ENCODE measurements around the gene ITPKA.

ITPKA gene

GRCh38 chr15:41476416-41477048 lies 17.1 kb upstream of the ITPKA start:
- peaks cover 7% of the 10 kb centered on the region for H3K4me1 ChIP-seq (ENCODE audit: control insufficient read depth, insufficient read depth, low read length, poor library complexity, severe bottlenecking)
- no peak overlapping the region for H3K4me3 ChIP-seq (ENCODE audit: extremely low read depth, insufficient read depth, low read length, poor library complexity, severe bottlenecking)
- 100% methylated on average over 3 of the region's 5 CpGs; no CpG with 5 or more reads in 1 of the 2 experiments for WGBS, 2 experiments (ENCODE audit: insufficient coverage in 2 of 2)
- H3K36me3 ChIP-seq (ENCODE audit: control insufficient read depth, insufficient read depth, low read length), result peaks cover 92% of the 10 kb centered on the region
- H3K27ac ChIP-seq (ENCODE audit: low read depth, low read length, severe bottlenecking), result no peak overlapping the region
- no peaks in the 10 kb centered on the region for H3K9me3 ChIP-seq (ENCODE audit: control insufficient read depth, low read length)

DNA sequence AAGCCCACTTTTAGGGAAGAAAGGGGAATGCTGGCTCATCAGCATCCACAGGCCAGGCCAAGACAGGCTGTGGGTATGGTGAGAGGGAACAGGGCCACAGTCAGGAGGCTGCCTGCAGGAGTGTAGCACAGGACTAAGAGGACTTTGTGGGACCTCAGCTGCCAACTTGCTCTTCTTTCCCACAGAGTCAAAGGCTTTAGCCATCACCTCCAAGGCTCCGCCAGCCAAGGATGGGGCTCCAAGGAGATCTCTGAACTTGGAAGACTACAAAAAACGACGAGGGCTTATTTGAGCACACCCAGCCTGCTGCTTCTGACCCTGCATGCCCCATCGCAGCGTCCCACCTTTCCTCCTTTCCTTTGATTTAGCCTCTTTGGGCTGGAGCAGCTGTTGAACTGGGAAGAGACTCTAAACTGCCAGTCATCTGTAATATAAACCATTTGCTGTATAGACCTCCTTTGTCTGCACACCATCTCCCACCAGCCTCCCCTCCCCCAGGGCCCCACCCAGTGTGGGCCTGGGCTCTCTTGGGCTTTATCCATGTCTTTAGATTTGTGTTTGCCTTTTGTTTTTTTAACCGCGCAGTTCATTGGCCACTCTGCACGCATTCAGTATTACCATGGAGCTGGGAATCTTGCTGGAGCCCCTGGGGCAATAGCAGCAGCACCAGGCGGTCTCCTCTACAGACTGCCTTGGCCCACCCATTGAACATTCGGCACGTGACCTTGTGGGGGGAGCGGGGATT lies 13.1 kb upstream of the ITPKA start:
- Histone ChIP-seq H3K4me3 (ENCODE audit: extremely low read depth, insufficient read depth, low read length, poor library complexity, severe bottlenecking) (no peak overlapping the region), H3K9me3 (ENCODE audit: control insufficient read depth, low read length) (no peaks in the 10 kb centered on the region), H3K4me1 (ENCODE audit: control insufficient read depth, insufficient read depth, low read length, poor library complexity, severe bottlenecking) (peaks cover 7% of the 10 kb centered on the region), H3K27ac (ENCODE audit: low read depth, low read length, severe bottlenecking) (no peak overlapping the region), H3K36me3 (ENCODE audit: control insufficient read depth, insufficient read depth, low read length) (peaks cover 78% of the 10 kb centered on the region)
- WGBS, 2 experiments (ENCODE audit: insufficient coverage in 2 of 2), result 94 to 97% methylated on average over 8 to 9 of the region's 12 CpGs

DNA sequence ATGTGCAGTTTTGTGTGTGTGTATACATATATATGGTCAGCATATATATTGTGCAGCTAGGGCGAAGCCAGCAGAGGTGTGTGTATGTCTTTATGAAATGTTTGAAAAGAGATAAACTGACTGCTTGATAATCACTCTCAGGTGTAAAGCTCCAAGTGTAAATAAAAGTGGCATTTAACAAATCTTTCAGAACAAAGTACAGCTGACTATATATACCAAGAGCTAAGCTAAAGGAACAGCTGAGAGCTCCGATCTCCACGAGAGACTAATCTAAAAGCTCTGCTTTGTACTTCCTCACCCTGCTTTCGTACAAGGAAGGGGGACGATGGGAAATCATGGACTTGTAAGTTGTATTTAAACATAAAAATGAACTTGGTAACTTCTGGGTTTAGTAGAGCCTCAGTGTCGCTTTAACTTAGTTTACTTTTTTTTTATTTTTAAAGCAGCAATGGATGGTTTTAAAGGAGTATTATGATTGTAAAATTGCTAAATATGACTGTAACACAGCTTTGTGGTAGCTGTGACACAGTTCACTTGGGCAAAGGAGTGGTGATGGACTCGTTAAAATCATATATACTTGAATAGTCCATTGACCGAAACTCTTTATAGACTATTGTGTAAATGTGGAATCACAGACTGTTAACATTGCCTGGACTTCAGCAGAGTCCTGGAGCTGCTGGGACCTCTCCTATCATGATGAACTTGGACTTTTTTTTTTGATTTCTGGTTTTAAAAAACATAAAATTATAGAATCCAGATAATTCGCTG lies 11.4 kb upstream of the ITPKA start:
- no peak overlapping the region for H3K27ac ChIP-seq (ENCODE audit: low read depth, low read length, severe bottlenecking)
- H3K36me3 ChIP-seq (ENCODE audit: control insufficient read depth, insufficient read depth, low read length), result peaks cover 60% of the 10 kb centered on the region
- H3K4me1 ChIP-seq (ENCODE audit: control insufficient read depth, insufficient read depth, low read length, poor library complexity, severe bottlenecking), result no peaks in the 10 kb centered on the region
- 90 to 94% methylated on average over 2 to 8 of the region's 9 CpGs for WGBS, 2 experiments (ENCODE audit: insufficient coverage in 2 of 2)
- H3K4me3 ChIP-seq (ENCODE audit: extremely low read depth, insufficient read depth, low read length, poor library complexity, severe bottlenecking), result no peak overlapping the region
- no peaks in the 10 kb centered on the region for H3K9me3 ChIP-seq (ENCODE audit: control insufficient read depth, low read length)

DNA sequence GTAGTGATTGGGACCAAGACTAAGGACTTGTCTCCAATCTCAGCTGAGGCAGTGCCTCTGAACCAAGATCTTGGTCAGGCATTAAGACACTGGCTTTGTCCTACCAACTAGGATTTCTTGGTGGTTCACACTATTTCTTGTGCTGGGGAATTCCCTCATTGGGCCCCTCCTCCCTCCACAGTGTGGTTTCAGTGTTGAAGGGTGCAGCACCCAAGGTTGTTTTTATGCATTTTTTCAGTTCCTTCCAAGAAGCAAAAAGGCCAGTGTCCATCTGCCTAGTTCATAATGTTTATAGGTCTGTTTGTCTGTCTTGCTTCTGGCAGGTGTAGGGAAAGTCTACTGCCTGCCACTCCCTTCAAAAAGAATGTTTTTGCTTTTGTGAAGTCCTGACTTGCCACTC lies 10.6 kb upstream of the ITPKA start:
- Histone ChIP-seq H3K4me3 (ENCODE audit: extremely low read depth, insufficient read depth, low read length, poor library complexity, severe bottlenecking) (no peak overlapping the region), H3K4me1 (ENCODE audit: control insufficient read depth, insufficient read depth, low read length, poor library complexity, severe bottlenecking) (no peaks in the 10 kb centered on the region), H3K27ac (ENCODE audit: low read depth, low read length, severe bottlenecking) (no peak overlapping the region), H3K9me3 (ENCODE audit: control insufficient read depth, low read length) (no peaks in the 10 kb centered on the region), H3K36me3 (ENCODE audit: control insufficient read depth, insufficient read depth, low read length) (peaks cover 52% of the 10 kb centered on the region)

- 100% methylated on average over 2 of the region's 2 CpGs; no CpG with 5 or more reads in 1 of the 2 experiments for WGBS, 2 experiments (ENCODE audit: insufficient coverage in 2 of 2)
- no peak overlapping the region for H3K4me3 ChIP-seq (ENCODE audit: extremely low read depth, insufficient read depth, low read length, poor library complexity, severe bottlenecking)
- H3K27ac ChIP-seq (ENCODE audit: low read depth, low read length, severe bottlenecking), result no peak overlapping the region
- no peaks in the 10 kb centered on the region for H3K9me3 ChIP-seq (ENCODE audit: control insufficient read depth, low read length)
- H3K4me1 ChIP-seq (ENCODE audit: control insufficient read depth, insufficient read depth, low read length, poor library complexity, severe bottlenecking), result no peaks in the 10 kb centered on the region
- H3K36me3 ChIP-seq (ENCODE audit: control insufficient read depth, insufficient read depth, low read length), result peaks cover 48% of the 10 kb centered on the region
Measured at GRCh38 chr15:41483519-41483918, 10.2 kb upstream of the ITPKA start.

DNA sequence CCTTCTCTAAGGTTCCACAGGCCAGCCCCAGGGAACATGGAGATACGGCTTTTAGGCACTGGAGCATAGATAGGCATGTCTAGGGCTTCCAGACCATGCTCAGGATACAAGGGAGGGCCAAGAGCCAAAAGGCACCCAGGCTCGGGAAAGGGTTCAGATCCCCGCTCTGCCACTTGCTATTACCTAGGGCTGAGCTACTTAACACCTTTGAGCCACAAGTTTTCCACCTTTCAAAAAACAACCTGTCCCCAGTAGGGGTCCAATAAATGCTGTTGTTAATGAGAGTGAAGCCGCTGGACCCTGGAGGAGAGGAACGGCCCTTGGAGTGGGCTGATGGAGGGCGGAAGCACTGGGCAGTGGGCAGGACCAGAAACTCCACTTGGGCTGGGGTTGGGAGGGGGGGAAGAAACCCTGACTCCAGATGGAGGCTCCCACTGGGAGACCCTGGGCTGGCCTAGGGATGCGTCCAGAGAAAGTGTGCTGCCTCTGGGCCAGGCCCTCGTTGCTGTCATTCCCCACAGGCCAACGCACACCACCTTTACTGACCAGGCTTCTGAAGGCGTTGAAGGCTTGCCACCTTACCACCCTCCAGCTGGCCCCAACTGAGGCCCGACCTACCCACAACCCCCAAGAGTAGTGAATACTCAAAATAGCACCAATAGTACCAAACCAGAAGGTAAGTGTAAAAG lies 8.6 kb upstream of the ITPKA start:
- H3K27ac ChIP-seq (ENCODE audit: low read depth, low read length, severe bottlenecking), result no peak overlapping the region
- no peak overlapping the region for H3K4me3 ChIP-seq (ENCODE audit: extremely low read depth, insufficient read depth, low read length, poor library complexity, severe bottlenecking)
- no peaks in the 10 kb centered on the region for H3K9me3 ChIP-seq (ENCODE audit: control insufficient read depth, low read length)
- peaks cover 32% of the 10 kb centered on the region for H3K36me3 ChIP-seq (ENCODE audit: control insufficient read depth, insufficient read depth, low read length)
- WGBS, 2 experiments (ENCODE audit: insufficient coverage in 2 of 2), result 86% methylated on average over 8 to 11 of the region's 11 CpGs
- H3K4me1 ChIP-seq (ENCODE audit: control insufficient read depth, insufficient read depth, low read length, poor library complexity, severe bottlenecking), result no peaks in the 10 kb centered on the region

- 96 to 97% methylated on average over 38 to 43 of the region's 43 CpGs for WGBS, 2 experiments (ENCODE audit: insufficient coverage in 2 of 2)
- Histone ChIP-seq H3K36me3 (ENCODE audit: control insufficient read depth, insufficient read depth, low read length) (peaks cover 20% of the 10 kb centered on the region), H3K27ac (ENCODE audit: low read depth, low read length, severe bottlenecking) (no peak overlapping the region), H3K4me3 (ENCODE audit: extremely low read depth, insufficient read depth, low read length, poor library complexity, severe bottlenecking) (no peak overlapping the region), H3K9me3 (ENCODE audit: control insufficient read depth, low read length) (no peaks in the 10 kb centered on the region), H3K4me1 (ENCODE audit: control insufficient read depth, insufficient read depth, low read length, poor library complexity, severe bottlenecking) (peaks cover 5% of the 10 kb centered on the region)
Measured at GRCh38 chr15:41486286-41486685, 7.4 kb upstream of the ITPKA start.

- 88 to 89% methylated on average over 9 of the region's 9 CpGs for whole genome bisulfite sequencing, 2 experiments (ENCODE audit: insufficient coverage in 2 of 2)
Measured at GRCh38 chr15:41487381-41487780, 6.3 kb upstream of the ITPKA start.

DNA sequence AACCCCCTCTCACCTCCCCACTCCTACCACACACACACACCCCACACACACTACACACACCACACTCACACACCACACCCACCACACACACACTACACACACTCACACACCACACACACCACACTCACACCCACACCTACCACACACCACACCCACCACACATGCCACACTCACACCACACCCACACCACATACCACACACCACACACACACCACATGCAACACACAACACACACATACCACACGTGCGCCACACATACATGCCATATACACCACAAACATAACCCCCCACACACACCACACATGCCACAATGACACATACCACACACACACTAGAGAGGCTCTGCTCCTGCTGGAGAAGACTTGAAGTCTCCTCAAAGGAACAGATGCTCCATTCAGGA lies 5.9 kb upstream of the ITPKA start:
- Histone ChIP-seq H3K27ac (ENCODE audit: low read depth, low read length, severe bottlenecking) (no peak overlapping the region), H3K4me1 (ENCODE audit: control insufficient read depth, insufficient read depth, low read length, poor library complexity, severe bottlenecking) (peaks cover 20% of the 10 kb centered on the region), H3K4me3 (ENCODE audit: extremely low read depth, insufficient read depth, low read length, poor library complexity, severe bottlenecking) (no peak overlapping the region), H3K36me3 (ENCODE audit: control insufficient read depth, insufficient read depth, low read length) (peaks cover 7% of the 10 kb centered on the region), H3K9me3 (ENCODE audit: control insufficient read depth, low read length) (no peaks in the 10 kb centered on the region)
- WGBS, 2 experiments (ENCODE audit: insufficient coverage in 2 of 2), result 83% methylated on average over 2 of the region's 2 CpGs

More at GRCh38 chr15:41487381-41487780, 6.3 kb upstream of the ITPKA start:
- no peaks in the 10 kb centered on the region for H3K9me3 ChIP-seq (ENCODE audit: control insufficient read depth, low read length)
- peaks cover 11% of the 10 kb centered on the region for H3K36me3 ChIP-seq (ENCODE audit: control insufficient read depth, insufficient read depth, low read length)
- H3K27ac ChIP-seq (ENCODE audit: low read depth, low read length, severe bottlenecking), result no peak overlapping the region
- H3K4me1 ChIP-seq (ENCODE audit: control insufficient read depth, insufficient read depth, low read length, poor library complexity, severe bottlenecking), result peaks cover 16% of the 10 kb centered on the region
- no peak overlapping the region for H3K4me3 ChIP-seq (ENCODE audit: extremely low read depth, insufficient read depth, low read length, poor library complexity, severe bottlenecking)

DNA sequence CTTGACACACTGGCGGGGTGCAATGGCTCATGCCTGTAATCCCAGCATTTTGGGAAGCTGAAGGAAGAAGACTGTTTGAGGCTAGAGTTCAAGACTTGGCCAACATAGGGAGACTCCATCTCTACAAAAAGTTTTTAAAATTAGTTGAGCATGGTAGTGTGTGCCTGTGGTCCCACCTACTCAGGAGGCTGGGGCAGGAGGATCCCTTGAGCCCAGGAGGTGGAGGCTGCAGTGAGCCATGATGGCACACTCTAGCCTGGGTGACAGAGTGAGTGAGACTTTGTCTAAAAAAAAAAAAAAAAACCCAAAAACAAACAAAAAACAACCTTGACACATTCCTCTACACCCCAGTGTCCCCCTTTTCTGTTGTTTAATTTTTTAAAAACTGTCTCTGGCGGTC lies 4.0 kb upstream of the ITPKA start:
- Histone ChIP-seq H3K4me1 (ENCODE audit: control insufficient read depth, insufficient read depth, low read length, poor library complexity, severe bottlenecking) (peaks cover 24% of the 10 kb centered on the region), H3K4me3 (ENCODE audit: extremely low read depth, insufficient read depth, low read length, poor library complexity, severe bottlenecking) (no peak overlapping the region), H3K9me3 (ENCODE audit: control insufficient read depth, low read length) (no peaks in the 10 kb centered on the region), H3K36me3 (ENCODE audit: control insufficient read depth, insufficient read depth, low read length) (no peaks in the 10 kb centered on the region), H3K27ac (ENCODE audit: low read depth, low read length, severe bottlenecking) (no peak overlapping the region)
- 94 to 100% methylated on average over 1 to 2 of the region's 2 CpGs for WGBS, 2 experiments (ENCODE audit: insufficient coverage in 2 of 2)
